Measurements from ENCODE around the gene ASB4. TPM values are rescaled to one million over a fixed set of nuclear protein-coding genes. Genes with fewer than 3 reads are reported as not detected.

ASB4 gene
- total and polyA plus RNA-seq, 2 experiments from 2014 or later, result not detected

DNA sequence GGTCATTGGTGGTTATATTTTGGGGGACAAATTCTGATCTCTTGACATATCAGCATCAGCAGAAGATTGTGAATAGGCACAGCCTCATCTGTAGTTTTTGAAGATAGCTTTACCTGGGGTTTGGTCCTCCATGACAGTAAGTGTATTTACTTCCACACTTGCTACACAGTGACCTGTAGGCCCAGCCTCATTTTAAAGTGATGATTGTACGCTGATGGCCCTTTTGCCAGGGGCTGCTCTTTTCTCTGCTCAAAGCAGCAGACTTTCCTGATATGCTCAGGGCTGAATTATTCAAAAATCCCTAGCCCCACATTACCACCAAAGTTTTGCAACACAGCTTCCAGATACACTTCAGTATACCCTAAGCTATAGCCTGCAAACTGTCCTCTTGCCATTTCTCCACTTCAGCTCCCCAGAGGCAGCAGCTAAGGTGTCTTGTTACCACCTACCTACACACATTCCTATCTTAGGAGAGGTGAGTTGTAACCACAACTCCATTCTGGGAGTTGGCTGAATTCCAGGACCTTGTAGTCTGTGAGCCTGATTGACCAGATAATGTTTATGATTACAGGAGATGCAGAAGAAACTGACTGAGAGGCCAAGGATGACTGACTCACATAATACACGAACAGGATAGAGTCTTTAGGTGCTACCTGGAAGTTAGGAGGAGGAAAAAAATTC lies 6.0 kb downstream of the ASB4 start:
- no peak for TF ChIP-seq ETS1 (IDR thresholded peaks at IDR 0.05)
- TF ChIP-seq EZH2 (IDR thresholded peaks at IDR 0.05; ENCODE audit: low read depth, unreplicated experiment), result no peak
- TF ChIP-seq ZNF114 (CRISPR knock-in tag; IDR thresholded peaks at IDR 0.05), result no peak
- no peak for TF ChIP-seq ZNF331 (CRISPR knock-in tag; IDR thresholded peaks at IDR 0.05; ENCODE audit: low read depth)
- TF ChIP-seq POLR2AphosphoS5 (IDR thresholded peaks at IDR 0.05; ENCODE audit: low read depth), result no peak
- no peak for TF ChIP-seq CREB1 (CRISPR knock-in tag; IDR thresholded peaks at IDR 0.05; ENCODE audit: low read depth)
- TF ChIP-seq, protein P1, sequence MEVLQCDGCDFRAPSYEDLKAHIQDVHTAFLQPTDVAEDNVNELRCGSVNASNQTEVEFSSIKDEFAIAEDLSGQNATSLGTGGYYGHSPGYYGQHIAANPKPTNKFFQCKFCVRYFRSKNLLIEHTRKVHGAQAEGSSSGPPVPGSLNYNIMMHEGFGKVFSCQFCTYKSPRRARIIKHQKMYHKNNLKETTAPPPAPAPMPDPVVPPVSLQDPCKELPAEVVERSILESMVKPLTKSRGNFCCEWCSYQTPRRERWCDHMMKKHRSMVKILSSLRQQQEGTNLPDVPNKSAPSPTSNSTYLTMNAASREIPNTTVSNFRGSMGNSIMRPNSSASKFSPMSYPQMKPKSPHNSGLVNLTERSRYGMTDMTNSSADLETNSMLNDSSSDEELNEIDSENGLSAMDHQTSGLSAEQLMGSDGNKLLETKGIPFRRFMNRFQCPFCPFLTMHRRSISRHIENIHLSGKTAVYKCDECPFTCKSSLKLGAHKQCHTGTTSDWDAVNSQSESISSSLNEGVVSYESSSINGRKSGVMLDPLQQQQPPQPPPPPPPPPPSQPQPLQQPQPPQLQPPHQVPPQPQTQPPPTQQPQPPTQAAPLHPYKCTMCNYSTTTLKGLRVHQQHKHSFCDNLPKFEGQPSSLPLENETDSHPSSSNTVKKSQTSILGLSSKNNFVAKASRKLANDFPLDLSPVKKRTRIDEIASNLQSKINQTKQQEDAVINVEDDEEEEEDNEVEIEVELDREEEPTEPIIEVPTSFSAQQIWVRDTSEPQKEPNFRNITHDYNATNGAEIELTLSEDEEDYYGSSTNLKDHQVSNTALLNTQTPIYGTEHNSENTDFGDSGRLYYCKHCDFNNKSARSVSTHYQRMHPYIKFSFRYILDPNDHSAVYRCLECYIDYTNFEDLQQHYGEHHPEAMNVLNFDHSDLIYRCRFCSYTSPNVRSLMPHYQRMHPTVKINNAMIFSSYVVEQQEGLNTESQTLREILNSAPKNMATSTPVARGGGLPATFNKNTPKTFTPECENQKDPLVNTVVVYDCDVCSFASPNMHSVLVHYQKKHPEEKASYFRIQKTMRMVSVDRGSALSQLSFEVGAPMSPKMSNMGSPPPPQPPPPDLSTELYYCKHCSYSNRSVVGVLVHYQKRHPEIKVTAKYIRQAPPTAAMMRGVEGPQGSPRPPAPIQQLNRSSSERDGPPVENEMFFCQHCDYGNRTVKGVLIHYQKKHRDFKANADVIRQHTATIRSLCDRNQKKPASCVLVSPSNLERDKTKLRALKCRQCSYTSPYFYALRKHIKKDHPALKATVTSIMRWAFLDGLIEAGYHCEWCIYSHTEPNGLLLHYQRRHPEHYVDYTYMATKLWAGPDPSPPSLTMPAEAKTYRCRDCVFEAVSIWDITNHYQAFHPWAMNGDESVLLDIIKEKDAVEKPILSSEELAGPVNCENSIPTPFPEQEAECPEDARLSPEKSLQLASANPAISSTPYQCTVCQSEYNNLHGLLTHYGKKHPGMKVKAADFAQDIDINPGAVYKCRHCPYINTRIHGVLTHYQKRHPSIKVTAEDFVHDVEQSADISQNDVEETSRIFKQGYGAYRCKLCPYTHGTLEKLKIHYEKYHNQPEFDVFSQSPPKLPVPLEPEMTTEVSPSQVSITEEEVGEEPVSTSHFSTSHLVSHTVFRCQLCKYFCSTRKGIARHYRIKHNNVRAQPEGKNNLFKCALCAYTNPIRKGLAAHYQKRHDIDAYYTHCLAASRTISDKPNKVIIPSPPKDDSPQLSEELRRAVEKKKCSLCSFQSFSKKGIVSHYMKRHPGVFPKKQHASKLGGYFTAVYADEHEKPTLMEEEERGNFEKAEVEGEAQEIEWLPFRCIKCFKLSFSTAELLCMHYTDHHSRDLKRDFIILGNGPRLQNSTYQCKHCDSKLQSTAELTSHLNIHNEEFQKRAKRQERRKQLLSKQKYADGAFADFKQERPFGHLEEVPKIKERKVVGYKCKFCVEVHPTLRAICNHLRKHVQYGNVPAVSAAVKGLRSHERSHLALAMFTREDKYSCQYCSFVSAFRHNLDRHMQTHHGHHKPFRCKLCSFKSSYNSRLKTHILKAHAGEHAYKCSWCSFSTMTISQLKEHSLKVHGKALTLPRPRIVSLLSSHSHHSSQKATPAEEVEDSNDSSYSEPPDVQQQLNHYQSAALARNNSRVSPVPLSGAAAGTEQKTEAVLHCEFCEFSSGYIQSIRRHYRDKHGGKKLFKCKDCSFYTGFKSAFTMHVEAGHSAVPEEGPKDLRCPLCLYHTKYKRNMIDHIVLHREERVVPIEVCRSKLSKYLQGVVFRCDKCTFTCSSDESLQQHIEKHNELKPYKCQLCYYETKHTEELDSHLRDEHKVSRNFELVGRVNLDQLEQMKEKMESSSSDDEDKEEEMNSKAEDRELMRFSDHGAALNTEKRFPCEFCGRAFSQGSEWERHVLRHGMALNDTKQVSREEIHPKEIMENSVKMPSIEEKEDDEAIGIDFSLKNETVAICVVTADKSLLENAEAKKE (CRISPR knock-in tag; IDR thresholded peaks at IDR 0.05), result no peak
- H3K4me3 Mint-ChIP-seq, result no peak overlapping the region
- ATAC-seq (peak; percentile 93), DNase-seq (ENCODE audit: low spot score) (peak; percentile 72)
- Histone ChIP-seq H3K9me2 (ENCODE audit: insufficient read depth) (no peaks in the 10 kb centered on the region), H3K4me1 (ENCODE audit: insufficient read depth) (peaks cover 8% of the 10 kb centered on the region; the same call in 1 of the 2 replicates), H3K27ac (ENCODE audit: low read depth) (no peak overlapping the region), H3K27me3 (ENCODE audit: insufficient read depth) (no peaks in the 10 kb centered on the region), H2AFZ (peak overlapping the region; percentile 72; the same call in 1 of the 2 replicates), H4K20me1 (replicated peaks; ENCODE audit: insufficient read depth) (no peaks in the 10 kb centered on the region), H3K4me3 (no peak overlapping the region), H3K79me2 (replicated peaks; ENCODE audit: insufficient read depth) (no peaks in the 10 kb centered on the region), H3K4me2 (0 out of 2 replicates have a peak overlapping the region, but pooled peaks have one; percentile 47), H3K36me3 (ENCODE audit: insufficient read depth) (no peaks in the 10 kb centered on the region), H3F3A (replicated peaks; ENCODE audit: low read depth) (no peaks in the 10 kb centered on the region)
- peaks cover 19% of the 10 kb centered on the region; the same call in 2 of the 3 replicates for H3K4me1 Mint-ChIP-seq
- H3K27me3 Mint-ChIP-seq (ENCODE audit: insufficient read depth, low read depth, poor library complexity), result peaks cover 2% of the 10 kb centered on the region
- H3K36me3 Mint-ChIP-seq (ENCODE audit: low read depth), result no peaks in the 10 kb centered on the region
- no peaks in the 10 kb centered on the region for H3K9me3 Mint-ChIP-seq
- H3K27ac Mint-ChIP-seq, result no peak overlapping the region

Measured in GM23338 (cell line).